Activated T-cell treated with anti-CD3 and anti-CD28 coated beads, Interleukin-2, amount 50 U/mL, for 4 hours (primary cell): Measurements from ENCODE around the gene TCF4. TPM values are rescaled to one million over a fixed set of nuclear protein-coding genes. Genes with fewer than 3 reads are reported as not detected.

Experiments used
- ATAC-seq, 2 donors: fragments of 200-7000 bp; cut with Tn5 transposase; one replicate each; pipeline ENCODE4 v1.10.0; 2021
- DNase-seq: peaks from one replicate; pipeline ENCODE4 v3.0.0-alpha.2; 2020
- H3K27me3 Mint-ChIP-seq: one replicate; pipeline ENCODE4 v1.8.0; 2021; ENCODE audit warnings: low read depth, mixed read lengths
- H3K36me3 Mint-ChIP-seq: one replicate; pipeline ENCODE4 v1.8.0; 2022; ENCODE audit warnings: mixed read lengths; ENCODE audit not compliant: insufficient read depth
- H3K4me1 Mint-ChIP-seq: one replicate; pipeline ENCODE4 v1.8.0; 2021; ENCODE audit warnings: low read depth, mixed read lengths
- H3K4me3 Mint-ChIP-seq: one replicate; pipeline ENCODE4 v1.8.0; 2021; ENCODE audit warnings: mild to moderate bottlenecking, moderate library complexity, mixed read lengths
- H3K9me3 Mint-ChIP-seq: one replicate; pipeline ENCODE4 v1.8.0; 2021; ENCODE audit warnings: mixed read lengths
- total RNA-seq, 3 donors: library from RNA; stranded (reverse); gene quantifications; one replicate each; pipeline ENCODE4 v1.2.1, GENCODE V29; 2021

TCF4 gene
- total RNA-seq, 3 donors from 2014 or later: 0.91 to 2.6 (median 1.3) TPM

DNA sequence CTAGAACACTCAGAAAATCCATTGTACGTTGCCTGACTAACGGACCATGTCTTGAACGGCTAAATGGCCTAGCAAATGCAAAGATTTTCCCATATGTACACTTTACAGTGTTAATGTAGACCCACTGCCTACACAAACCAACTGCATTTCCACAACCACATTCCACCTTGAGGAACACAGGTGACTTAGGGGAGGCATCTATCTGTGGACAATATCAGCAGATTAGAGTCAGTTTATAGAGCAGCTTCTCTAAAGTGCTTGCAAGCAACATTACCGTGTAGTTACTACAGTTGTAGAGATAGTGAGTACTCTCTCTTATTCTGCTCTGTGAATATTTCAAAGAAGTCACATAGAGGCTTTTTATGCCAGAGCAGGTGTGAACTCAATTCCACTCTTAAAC, 139.6 kb downstream of the TCF4 start:
- H3K4me3 Mint-ChIP-seq: no peak overlapping the region
- no peaks in the 10 kb centered on the region for H3K36me3 Mint-ChIP-seq
- no peaks in the 10 kb centered on the region for H3K4me1 Mint-ChIP-seq
- ATAC-seq: no peak
- DNase-seq: no peak
- peaks cover 3% of the 10 kb centered on the region for H3K27me3 Mint-ChIP-seq
- H3K9me3 Mint-ChIP-seq: no peaks in the 10 kb centered on the region

DNA sequence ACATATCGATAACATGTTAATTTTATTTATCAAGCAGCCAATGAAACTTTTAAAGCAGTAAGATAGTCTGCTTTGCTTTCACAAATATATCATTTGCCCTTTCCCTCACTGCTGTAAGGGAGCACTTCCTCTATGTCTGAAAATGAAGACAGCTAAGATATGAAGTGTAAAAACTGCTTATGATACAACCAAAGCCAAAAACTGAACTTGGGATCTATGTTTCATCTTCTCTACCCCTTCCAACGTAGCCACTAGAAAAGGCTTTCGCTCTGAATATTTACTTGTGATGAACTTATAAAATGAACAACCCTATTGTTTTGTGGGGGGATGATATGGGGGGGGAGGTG, 140.3 kb downstream of the TCF4 start:
- Mint-ChIP-seq H3K27me3 (peaks cover 3% of the 10 kb centered on the region), H3K36me3 (no peaks in the 10 kb centered on the region), H3K4me1 (no peaks in the 10 kb centered on the region), H3K4me3 (no peak overlapping the region), H3K9me3 (no peaks in the 10 kb centered on the region)
- ATAC-seq (no peak), DNase-seq (no peak)

DNA sequence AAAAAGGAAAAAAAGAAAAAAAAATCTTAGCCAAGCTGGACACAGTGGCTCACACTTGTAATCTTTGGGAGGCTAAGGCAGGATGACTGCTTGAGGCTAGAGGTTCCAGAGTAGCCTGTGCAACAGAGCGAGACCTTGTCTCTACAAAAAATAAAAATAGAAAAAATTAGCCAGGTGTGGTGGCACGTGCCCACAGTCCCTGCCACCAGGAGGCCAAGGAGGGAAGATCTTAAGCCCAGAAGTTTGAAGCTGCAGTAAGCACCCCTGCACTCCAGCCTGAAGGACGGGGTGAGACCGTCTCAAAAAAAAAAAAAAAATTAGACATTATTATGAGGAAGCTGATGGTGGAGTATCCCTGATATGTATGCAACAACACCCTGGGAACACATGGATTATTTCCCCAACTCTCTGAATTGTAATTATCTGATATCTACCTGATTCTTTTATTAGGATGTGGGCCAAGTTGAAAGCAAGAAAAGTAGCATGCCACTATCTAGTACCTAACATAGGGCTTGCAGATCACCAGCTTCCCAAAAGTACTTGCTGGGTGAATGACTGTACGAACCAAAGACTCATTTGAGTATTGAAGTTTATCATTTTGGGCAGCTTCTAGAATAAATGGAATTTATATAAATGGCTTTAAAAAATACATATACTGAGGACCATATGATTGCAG, 140.9 kb downstream of the TCF4 start:
- Mint-ChIP-seq H3K27me3 (peaks cover 3% of the 10 kb centered on the region), H3K4me3 (no peak overlapping the region)
- no peak for ATAC-seq

DNA sequence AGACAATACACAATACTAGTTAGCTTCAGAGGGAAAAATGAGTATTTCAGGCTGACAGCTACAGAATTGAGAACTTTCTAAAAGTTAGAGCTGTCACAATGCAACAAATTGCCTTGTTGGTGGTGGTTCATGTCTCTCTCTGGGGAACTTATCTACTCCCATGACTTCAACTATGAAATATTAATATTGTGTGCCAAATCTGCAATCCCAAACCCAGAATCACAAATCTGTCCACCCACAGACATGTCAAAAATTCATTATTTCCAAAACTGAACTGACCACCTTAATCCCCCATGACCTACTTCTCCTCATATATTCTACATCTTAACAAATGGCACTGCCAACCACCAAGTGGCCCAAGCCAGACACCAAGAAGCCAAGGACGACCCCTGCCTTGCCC, 143.5 kb downstream of the TCF4 start:
- DNase-seq (no peak), ATAC-seq (no peak)
- H3K4me1 Mint-ChIP-seq: no peaks in the 10 kb centered on the region
- H3K4me3 Mint-ChIP-seq: no peak overlapping the region
- H3K27me3 Mint-ChIP-seq: peaks cover 3% of the 10 kb centered on the region
- H3K36me3 Mint-ChIP-seq: no peaks in the 10 kb centered on the region
- no peaks in the 10 kb centered on the region for H3K9me3 Mint-ChIP-seq

More for the DNA sequence above, 140.9 kb downstream of the TCF4 start:
- DNase-seq: no peak
- H3K4me1 Mint-ChIP-seq: no peaks in the 10 kb centered on the region
- no peaks in the 10 kb centered on the region for H3K36me3 Mint-ChIP-seq
- H3K9me3 Mint-ChIP-seq: no peaks in the 10 kb centered on the region

DNA sequence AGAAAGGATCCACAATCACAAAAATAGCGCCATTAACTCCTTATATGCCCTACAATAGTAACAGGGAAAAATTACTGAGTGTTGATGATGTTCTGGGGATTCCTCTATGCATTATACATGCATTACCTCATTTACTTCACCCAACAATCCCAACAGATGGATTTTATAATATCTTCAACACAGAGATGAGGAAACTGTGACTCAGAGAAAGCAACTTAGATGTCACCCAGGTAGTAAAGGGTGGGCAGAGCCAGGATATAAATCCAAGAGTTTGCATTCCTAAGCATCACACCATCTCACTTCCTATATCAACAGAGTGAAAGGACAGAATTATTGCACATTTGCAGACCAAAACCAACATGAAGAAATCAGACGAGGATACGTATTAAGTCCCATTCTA, 144.2 kb downstream of the TCF4 start:
- peaks cover 3% of the 10 kb centered on the region for H3K27me3 Mint-ChIP-seq
- no peak for ATAC-seq
- DNase-seq: no peak

DNA sequence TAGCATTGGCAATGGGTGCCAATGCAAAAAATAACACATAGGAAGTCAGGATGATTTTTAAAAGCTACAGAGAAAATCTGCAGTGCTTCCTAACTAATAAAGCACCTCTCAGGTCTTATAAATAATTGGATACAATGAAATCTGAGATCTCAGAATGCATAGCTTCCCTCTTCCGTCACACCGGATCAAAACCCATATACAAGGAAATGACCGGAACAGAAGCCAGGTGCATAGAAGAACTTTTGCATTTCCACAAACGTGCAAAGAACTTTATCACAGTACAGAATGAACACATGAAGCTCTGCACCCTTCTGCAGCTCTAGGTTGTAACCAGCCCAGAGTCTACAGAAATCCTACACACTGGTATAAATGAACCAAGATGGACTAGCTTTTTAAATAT, 145.4 kb downstream of the TCF4 start:
- DNase-seq (no peak), ATAC-seq (no peak)
- Mint-ChIP-seq H3K36me3 (no peaks in the 10 kb centered on the region), H3K27me3 (peaks cover 3% of the 10 kb centered on the region), H3K4me3 (no peak overlapping the region), H3K9me3 (no peaks in the 10 kb centered on the region), H3K4me1 (no peaks in the 10 kb centered on the region)

More for the DNA sequence above, 144.2 kb downstream of the TCF4 start:
- H3K9me3 Mint-ChIP-seq: no peaks in the 10 kb centered on the region
- no peaks in the 10 kb centered on the region for H3K4me1 Mint-ChIP-seq
- no peaks in the 10 kb centered on the region for H3K36me3 Mint-ChIP-seq
- no peak overlapping the region for H3K4me3 Mint-ChIP-seq

DNA sequence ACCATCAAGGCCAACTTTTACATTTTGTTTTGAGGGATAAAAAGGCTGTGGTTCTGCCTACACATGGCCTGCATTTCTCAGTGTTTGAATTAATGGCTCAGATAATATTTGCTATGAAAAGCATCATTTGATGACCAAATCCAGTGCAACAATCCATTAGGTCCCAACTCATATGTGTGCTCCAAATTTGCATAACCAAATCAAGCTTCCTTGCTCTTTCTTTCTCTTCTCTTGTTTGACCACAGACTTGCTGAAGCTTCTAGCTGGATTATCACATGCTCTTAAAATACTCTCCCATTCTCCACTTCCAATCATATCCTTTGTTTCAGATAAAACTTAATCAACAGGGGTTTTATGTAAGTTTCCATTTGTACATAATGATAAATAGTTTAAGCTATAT, 147.0 kb downstream of the TCF4 start:
- H3K4me3 Mint-ChIP-seq: no peak overlapping the region
- H3K36me3 Mint-ChIP-seq: no peaks in the 10 kb centered on the region
- no peak for ATAC-seq
- no peak for DNase-seq
- no peaks in the 10 kb centered on the region for H3K4me1 Mint-ChIP-seq
- no peaks in the 10 kb centered on the region for H3K9me3 Mint-ChIP-seq
- peaks cover 3% of the 10 kb centered on the region for H3K27me3 Mint-ChIP-seq

DNA sequence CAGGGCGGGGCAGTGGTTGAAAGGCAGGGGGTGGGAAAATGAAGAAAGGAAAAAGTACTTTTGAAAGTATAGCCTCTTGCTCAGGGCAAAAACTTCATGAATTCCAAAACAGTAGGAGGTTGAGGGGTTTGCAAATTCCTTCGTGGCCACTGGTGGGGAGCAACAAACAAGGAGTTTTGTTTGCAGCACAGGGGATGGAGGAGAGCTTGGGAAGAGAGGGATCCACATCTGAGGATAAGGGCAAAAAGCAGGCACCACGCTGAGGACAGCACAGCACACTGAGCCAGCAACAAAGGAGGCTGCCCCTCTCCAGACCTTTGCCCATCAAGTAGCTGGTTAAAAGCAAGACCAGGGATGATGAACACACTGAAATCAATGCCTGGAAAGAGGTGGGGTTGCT, 148.9 kb downstream of the TCF4 start:
- Mint-ChIP-seq H3K27me3 (no peaks in the 10 kb centered on the region), H3K9me3 (no peaks in the 10 kb centered on the region), H3K4me1 (no peaks in the 10 kb centered on the region), H3K36me3 (no peaks in the 10 kb centered on the region), H3K4me3 (no peak overlapping the region)
- ATAC-seq (no peak), DNase-seq (no peak)

DNA sequence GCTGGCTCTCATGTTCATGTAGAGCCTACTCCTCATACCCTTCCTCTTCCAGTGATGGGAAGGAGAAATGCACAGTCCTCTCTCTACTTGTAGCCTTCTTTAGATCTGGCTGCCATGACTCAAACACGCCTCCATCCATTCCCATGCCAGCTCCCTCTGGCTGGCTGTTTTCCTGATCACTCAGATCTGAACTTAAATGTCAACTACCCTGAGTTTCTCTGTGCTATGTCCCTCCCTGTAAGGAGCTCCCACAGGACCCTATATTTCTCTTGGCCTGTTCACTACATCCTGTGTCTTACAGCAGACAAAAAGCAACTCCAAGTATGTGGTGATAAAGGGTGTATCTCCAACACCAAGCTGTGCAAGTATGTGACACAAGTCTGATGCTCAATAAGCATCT, 152.4 kb downstream of the TCF4 start:
- ATAC-seq (no peak), DNase-seq (no peak)
- H3K4me3 Mint-ChIP-seq: no peak overlapping the region
- H3K4me1 Mint-ChIP-seq: peaks cover 1% of the 10 kb centered on the region
- no peaks in the 10 kb centered on the region for H3K36me3 Mint-ChIP-seq
- H3K9me3 Mint-ChIP-seq: peaks cover 1% of the 10 kb centered on the region
- no peaks in the 10 kb centered on the region for H3K27me3 Mint-ChIP-seq

DNA sequence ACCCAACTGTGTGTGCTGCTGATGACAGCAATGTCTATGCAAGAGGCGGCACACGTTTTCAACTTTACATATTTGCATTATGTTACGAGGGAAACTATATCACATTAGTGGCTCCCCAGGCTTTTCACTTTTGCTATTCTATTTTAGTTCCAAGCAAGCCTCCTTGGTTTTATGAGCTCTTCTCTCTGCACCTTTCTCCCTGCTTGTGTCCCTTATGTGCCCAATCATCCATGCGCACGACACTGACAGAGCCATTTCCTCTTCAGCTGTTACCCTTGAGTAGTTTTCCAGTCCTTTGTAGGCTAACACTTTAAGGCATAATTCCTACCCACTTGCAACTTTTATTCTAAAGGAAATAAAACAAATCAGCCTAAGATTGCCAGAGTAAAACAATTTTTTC, 154.3 kb downstream of the TCF4 start:
- H3K9me3 Mint-ChIP-seq: peaks cover 5% of the 10 kb centered on the region
- DNase-seq (no peak), ATAC-seq (no peak)
- no peaks in the 10 kb centered on the region for H3K36me3 Mint-ChIP-seq
- H3K4me1 Mint-ChIP-seq: peaks cover 1% of the 10 kb centered on the region
- no peak overlapping the region for H3K4me3 Mint-ChIP-seq
- no peaks in the 10 kb centered on the region for H3K27me3 Mint-ChIP-seq

DNA sequence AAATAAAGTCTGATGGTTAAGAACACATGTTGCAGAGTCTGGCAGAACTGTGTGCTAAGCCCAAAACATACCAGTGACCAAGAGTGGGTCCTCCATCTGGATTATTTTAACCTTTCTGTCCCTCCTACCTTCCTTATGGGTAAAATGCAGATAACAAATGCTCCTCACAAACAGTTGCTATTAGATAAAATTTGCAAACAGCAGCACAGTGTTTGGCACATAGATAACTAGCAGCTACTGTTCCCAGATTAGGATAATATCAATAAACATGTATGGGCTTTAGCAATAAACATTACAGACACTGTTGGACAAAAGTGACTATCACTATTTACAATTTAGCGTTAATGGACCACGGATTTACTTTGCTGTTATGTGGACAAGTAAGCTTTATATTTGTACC, 154.9 kb downstream of the TCF4 start:
- Mint-ChIP-seq H3K27me3 (no peaks in the 10 kb centered on the region), H3K4me1 (peaks cover 1% of the 10 kb centered on the region), H3K4me3 (no peak overlapping the region), H3K9me3 (peaks cover 5% of the 10 kb centered on the region), H3K36me3 (no peaks in the 10 kb centered on the region)
- ATAC-seq (no peak), DNase-seq (no peak)

DNA sequence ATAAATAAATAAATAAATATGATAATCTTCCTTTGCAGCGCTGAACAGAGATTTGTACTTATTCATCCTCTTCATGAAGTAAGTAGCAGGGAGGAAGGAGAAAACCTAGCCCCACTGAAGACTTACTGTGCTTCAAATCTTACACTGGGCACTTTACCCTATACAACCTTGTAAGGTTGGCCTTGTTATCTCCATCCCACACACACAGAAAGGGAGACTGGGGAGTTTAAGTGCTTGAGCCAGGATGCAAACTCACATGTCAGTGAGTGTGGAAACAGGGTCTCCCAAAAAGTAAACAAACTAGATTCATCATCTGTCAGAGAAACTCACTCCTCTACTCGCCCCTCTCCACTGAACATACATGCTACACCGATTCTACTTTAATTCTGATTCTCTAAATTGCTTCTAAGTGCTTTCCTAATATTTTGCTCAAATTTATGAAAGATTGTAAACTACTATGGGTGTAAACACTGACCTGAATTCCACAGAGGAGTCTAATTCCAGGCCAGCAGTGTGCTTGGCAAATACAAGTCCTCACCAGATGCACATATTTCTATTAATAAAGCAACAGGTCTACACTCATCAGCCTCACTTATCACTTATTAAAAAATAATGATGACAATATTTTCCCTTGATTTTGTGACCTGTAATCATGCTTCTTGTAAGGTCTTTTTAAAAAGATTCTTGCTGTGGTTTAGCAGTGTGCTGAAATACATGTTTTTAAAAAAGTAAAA, 155.5 kb downstream of the TCF4 start:
- ATAC-seq (no peak), DNase-seq (no peak)
- H3K27me3 Mint-ChIP-seq: no peaks in the 10 kb centered on the region
- H3K4me3 Mint-ChIP-seq: no peak overlapping the region
- H3K36me3 Mint-ChIP-seq: no peaks in the 10 kb centered on the region
- H3K4me1 Mint-ChIP-seq: peaks cover 1% of the 10 kb centered on the region
- H3K9me3 Mint-ChIP-seq: peaks cover 5% of the 10 kb centered on the region

DNA sequence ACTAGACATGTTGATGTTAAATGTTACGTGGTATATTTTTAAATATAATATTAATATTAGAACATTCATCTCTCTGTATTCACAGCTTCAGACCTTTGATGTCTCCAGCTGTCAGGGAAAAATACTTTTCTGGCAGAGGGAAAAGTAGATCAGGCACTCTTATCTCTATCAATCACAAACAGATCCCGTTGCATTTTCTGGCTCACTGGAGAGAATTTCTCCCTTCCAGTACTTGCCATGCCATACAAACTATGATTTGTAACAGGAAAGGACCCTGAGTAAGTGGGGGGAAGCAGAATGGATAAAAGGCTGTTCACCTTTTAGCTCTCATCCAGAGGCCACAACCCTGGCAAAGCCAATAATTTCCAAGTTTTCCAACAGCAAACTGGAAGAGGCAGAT, 158.0 kb downstream of the TCF4 start:
- Mint-ChIP-seq H3K9me3 (peaks cover 5% of the 10 kb centered on the region), H3K27me3 (no peaks in the 10 kb centered on the region), H3K36me3 (no peaks in the 10 kb centered on the region), H3K4me1 (peaks cover 1% of the 10 kb centered on the region), H3K4me3 (no peak overlapping the region)
- DNase-seq (no peak), ATAC-seq (no peak)

DNA sequence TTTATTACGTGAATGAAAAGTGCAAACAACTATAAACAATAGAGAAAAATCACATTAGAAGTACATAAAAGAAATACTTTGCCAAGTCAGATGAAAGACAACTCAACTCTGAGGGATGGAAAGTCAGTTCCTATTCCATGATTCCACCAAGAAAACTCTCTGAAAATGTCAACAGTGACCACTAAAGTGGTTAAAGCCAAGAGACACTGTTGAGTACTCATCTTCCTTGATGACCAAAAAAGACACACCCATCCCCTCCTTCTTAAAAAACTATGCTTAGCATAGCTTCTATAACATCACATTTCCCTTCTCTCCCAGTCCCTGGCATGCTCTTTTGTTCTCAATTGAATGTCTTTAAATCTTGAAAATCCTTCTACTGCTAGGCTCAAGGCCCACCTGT, 160.0 kb downstream of the TCF4 start:
- no peak for DNase-seq
- Mint-ChIP-seq H3K36me3 (no peaks in the 10 kb centered on the region), H3K27me3 (peaks cover 1% of the 10 kb centered on the region), H3K4me1 (no peaks in the 10 kb centered on the region), H3K4me3 (no peak overlapping the region), H3K9me3 (peaks cover 5% of the 10 kb centered on the region)
- no peak for ATAC-seq

DNA sequence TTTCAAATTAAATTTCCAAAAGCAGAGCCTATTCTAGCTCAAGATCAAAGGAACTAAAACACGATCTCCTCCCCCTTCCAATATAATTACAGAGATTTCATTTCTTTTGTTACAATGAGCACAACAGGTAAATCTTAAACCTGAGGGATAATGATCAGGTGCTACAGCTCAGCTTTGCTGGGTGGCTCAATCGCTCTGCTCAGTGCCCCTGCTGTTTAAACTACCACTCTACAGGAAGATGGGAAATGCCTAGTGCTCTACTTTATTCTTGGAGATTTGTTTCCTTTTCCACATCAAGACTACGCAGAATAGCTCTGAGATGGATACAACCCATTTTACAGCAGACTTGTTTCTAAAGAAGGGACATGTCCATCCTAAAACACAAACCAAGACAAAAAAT, 162.3 kb downstream of the TCF4 start:
- Mint-ChIP-seq H3K4me1 (no peaks in the 10 kb centered on the region), H3K4me3 (no peak overlapping the region), H3K9me3 (peaks cover 4% of the 10 kb centered on the region), H3K36me3 (no peaks in the 10 kb centered on the region), H3K27me3 (peaks cover 4% of the 10 kb centered on the region)
- DNase-seq: no peak
- ATAC-seq: no peak
